ENCODE data around the gene COA1.
"Not testable (repeated sequence)": the region's sequence is repeated elsewhere in the genome, so short reads cannot be mapped to it uniquely, and the experiment has no call there.

Gene COA1

DNA sequence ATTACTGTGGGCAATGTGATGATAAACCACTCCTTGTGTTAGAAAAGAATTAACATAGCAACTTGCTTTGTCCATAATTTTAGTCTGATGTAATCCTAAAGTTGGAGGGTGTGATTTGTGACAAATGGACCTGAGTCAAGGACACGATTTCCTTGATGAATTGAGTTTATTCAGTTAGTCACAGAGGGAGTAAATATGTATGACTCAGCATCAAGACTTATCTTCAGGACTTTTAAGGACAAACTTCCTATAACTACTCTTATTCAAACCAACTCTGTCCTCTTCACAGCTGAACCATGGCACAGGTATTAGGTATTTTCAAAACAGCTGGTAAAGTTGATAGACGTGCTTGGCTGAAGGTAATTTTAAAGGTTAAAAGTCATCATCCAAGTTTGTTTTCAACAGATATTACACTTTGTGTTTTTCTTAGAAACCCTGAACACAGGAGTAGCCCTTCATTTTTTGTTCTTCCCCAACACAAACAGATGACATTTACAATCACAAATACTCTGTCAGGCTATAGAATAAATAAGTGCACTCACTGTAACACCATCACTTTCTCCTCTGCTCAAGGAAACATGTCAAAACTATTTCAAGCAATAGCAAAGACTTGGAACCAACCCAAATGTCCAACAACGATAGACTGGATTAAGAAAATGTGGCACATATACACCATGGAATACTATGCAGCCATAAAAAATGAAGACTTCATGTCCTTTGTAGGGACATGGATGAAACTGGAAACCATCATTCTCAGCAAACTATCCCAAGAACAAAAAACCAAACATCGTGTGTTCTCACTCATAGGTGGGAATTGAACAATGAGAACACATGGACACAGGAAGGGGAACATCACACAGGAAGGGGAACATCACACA, 54.5 kb downstream of the COA1 start:
- Histone ChIP-seq H4K20me1 (ENCODE audit: control insufficient read depth, insufficient read depth, low read depth, low read length) (no peaks in the 10 kb centered on the region), H3K36me3 (ENCODE audit: control insufficient read depth, low read length) (peaks cover 59% of the 10 kb centered on the region), H3K9me2 (replicated peaks; ENCODE audit: control insufficient read depth, low read length) (no peaks in the 10 kb centered on the region), H3K4me3 (ENCODE audit: low read length) (peak overlapping the region; percentile 1; the same call in 1 of the 2 replicates), H3K79me2 (ENCODE audit: control insufficient read depth, low read length) (peaks cover 97% of the 10 kb centered on the region), H3K27me3 (ENCODE audit: control insufficient read depth, low read length) (no peaks in the 10 kb centered on the region), H3F3A (ENCODE audit: control insufficient read depth, insufficient read depth) (peaks cover 12% of the 10 kb centered on the region), H3K4me2 (ENCODE audit: low read length) (peak overlapping the region; percentile 0; the same call in 1 of the 2 replicates), H3K9me3 (ENCODE audit: control insufficient read depth, insufficient read depth, low read length) (peaks cover 52% of the 10 kb centered on the region), H3K4me1 (ENCODE audit: control insufficient read depth, low read length) (peaks cover 89% of the 10 kb centered on the region), H3K27ac (ENCODE audit: low read depth, low read length) (peak overlapping the region; percentile 73)
- TF ChIP-seq EZH2phosphoT487 (IDR thresholded peaks at IDR 0.05; ENCODE audit: borderline replicate concordance, low read length) = no peak
- TF ChIP-seq, protein P1, sequence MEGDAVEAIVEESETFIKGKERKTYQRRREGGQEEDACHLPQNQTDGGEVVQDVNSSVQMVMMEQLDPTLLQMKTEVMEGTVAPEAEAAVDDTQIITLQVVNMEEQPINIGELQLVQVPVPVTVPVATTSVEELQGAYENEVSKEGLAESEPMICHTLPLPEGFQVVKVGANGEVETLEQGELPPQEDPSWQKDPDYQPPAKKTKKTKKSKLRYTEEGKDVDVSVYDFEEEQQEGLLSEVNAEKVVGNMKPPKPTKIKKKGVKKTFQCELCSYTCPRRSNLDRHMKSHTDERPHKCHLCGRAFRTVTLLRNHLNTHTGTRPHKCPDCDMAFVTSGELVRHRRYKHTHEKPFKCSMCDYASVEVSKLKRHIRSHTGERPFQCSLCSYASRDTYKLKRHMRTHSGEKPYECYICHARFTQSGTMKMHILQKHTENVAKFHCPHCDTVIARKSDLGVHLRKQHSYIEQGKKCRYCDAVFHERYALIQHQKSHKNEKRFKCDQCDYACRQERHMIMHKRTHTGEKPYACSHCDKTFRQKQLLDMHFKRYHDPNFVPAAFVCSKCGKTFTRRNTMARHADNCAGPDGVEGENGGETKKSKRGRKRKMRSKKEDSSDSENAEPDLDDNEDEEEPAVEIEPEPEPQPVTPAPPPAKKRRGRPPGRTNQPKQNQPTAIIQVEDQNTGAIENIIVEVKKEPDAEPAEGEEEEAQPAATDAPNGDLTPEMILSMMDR (IDR thresholded peaks at IDR 0.05; ENCODE audit: low read depth, low read length, poor library complexity, severe bottlenecking) = no peak

DNA sequence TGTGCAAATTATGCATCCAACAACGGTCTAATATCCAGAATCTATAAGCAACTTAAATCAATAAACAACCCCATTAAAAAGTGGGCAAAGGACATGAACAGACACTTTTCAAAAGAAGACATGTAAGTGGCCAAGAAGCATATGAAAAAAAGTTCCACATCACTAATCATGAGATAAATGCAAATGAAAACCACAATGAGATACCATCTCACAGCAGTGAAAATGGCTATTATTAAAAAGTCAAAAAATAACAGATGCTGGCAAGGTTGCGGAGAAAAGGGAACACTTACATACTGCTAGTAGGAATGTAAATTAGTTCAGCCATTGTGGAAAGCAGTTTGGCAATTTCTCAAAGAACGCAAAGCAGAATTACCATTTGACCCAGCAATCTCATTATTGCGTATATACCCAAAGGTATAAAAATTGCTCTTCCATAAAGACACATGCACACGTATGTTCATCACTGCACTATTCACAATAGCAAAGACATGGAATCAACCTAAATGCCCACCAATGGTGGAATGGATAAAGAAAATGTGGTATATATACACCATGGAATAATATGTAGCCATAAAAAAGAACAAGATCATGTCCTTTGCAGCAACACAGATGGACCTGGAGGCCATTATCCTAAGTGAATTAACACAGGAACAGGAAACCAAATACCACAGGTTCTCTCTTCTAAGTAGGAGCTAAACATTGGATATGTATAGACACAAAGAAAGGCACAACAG, 55.9 kb downstream of the COA1 start:
- H4K20me1 ChIP-seq (ENCODE audit: control insufficient read depth, insufficient read depth, low read depth, low read length); H3K27me3 ChIP-seq (ENCODE audit: control insufficient read depth, low read length); H3K9me2 ChIP-seq (replicated peaks; ENCODE audit: control insufficient read depth, low read length): not testable (repeated sequence)
- peaks cover 11% of the 10 kb centered on the region for H3F3A ChIP-seq (ENCODE audit: control insufficient read depth, insufficient read depth)
- peaks cover 89% of the 10 kb centered on the region for H3K4me1 ChIP-seq (ENCODE audit: control insufficient read depth, low read length)
- peaks cover 64% of the 10 kb centered on the region for H3K36me3 ChIP-seq (ENCODE audit: control insufficient read depth, low read length)
- peak overlapping the region; percentile 73 for H3K27ac ChIP-seq (ENCODE audit: low read depth, low read length)
- peaks cover 97% of the 10 kb centered on the region for H3K79me2 ChIP-seq (ENCODE audit: control insufficient read depth, low read length)
- H3K4me2 ChIP-seq (ENCODE audit: low read length) = peak overlapping the region; percentile 54
- H3K4me3 ChIP-seq (ENCODE audit: low read length) = peak overlapping the region; percentile 59
- peaks cover 62% of the 10 kb centered on the region for H3K9me3 ChIP-seq (ENCODE audit: control insufficient read depth, insufficient read depth, low read length)

DNA sequence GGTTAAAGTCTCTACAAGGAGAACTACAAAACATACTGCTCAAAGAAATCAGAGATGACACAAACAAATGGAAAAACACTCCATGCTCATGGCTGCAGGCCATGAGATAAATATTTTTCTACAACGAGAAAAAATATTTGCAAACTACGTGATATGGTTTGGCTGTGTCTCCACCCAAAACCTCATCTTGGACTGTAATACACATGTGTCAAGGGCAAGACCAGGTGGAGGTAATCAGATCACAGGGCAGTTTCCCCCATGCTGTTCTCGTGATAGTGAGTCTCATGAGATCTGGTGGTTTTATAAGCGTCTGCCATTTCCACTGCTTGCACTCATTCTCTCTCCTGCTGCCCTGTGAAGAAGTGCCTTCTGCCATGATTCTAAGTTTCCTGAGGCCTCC, 57.8 kb downstream of the COA1 start:
- no peaks in the 10 kb centered on the region for H3K27me3 ChIP-seq (ENCODE audit: control insufficient read depth, low read length)
- no peaks in the 10 kb centered on the region for H4K20me1 ChIP-seq (ENCODE audit: control insufficient read depth, insufficient read depth, low read depth, low read length)
- H3K79me2 ChIP-seq (ENCODE audit: control insufficient read depth, low read length) = peaks cover 98% of the 10 kb centered on the region
- H3K4me3 ChIP-seq (ENCODE audit: low read length) = no peak overlapping the region
- peaks cover 89% of the 10 kb centered on the region for H3K4me1 ChIP-seq (ENCODE audit: control insufficient read depth, low read length)
- H3K9me3 ChIP-seq (ENCODE audit: control insufficient read depth, insufficient read depth, low read length) = peaks cover 72% of the 10 kb centered on the region
- peaks cover 77% of the 10 kb centered on the region for H3K36me3 ChIP-seq (ENCODE audit: control insufficient read depth, low read length)
- TF ChIP-seq, protein P1 (IDR thresholded peaks at IDR 0.05; ENCODE audit: low read depth, low read length, poor library complexity, severe bottlenecking) = no peak
- no peak for TF ChIP-seq EZH2phosphoT487 (IDR thresholded peaks at IDR 0.05; ENCODE audit: borderline replicate concordance, low read length)
- no peaks in the 10 kb centered on the region for H3K9me2 ChIP-seq (replicated peaks; ENCODE audit: control insufficient read depth, low read length)
- no peak overlapping the region for H3K27ac ChIP-seq (ENCODE audit: low read depth, low read length)
- peaks cover 15% of the 10 kb centered on the region for H3F3A ChIP-seq (ENCODE audit: control insufficient read depth, insufficient read depth)
- H3K4me2 ChIP-seq (ENCODE audit: low read length) = no peak overlapping the region
